H9 (cell line): ENCODE data around the gene CFAP97D2. TPM values are rescaled to one million over a fixed set of nuclear protein-coding genes. Genes with fewer than 3 reads are reported as not detected.
"Not testable (repeated sequence)": the region's sequence is repeated elsewhere in the genome, so short reads cannot be mapped to it uniquely, and the experiment has no call there.

Experiments
- DNase-seq: peaks from one replicate; pipeline ENCODE4 v3.0.0-alpha.2; 2017
- H2AFZ ChIP-seq: one replicate; pipeline ENCODE4 v1.6.1; 2013; ENCODE audit warnings: mild to moderate bottlenecking, low read length, control low read depth, moderate library complexity
- H2AK5ac ChIP-seq: 2 replicates; pipeline ENCODE4 v1.6.1; 2013; ENCODE audit warnings: low read length, control low read depth, mixed read lengths; ENCODE audit not compliant: insufficient read length
- H2BK120ac ChIP-seq: one replicate; pipeline ENCODE4 v1.6.1; 2013; ENCODE audit warnings: low read depth, mild to moderate bottlenecking, low read length, control low read depth, inconsistent platforms; ENCODE audit not compliant: poor library complexity, severe bottlenecking
- H2BK12ac ChIP-seq: 2 replicates; pipeline ENCODE4 v1.6.1; 2013; ENCODE audit warnings: low read length, control low read depth, mixed read lengths, low read depth; ENCODE audit not compliant: insufficient read length
- H2BK15ac ChIP-seq: 2 replicates; pipeline ENCODE4 v1.6.1; 2013; ENCODE audit warnings: low read depth, low read length, control low read depth
- H2BK20ac ChIP-seq: one replicate; pipeline ENCODE4 v1.6.1; 2013; ENCODE audit warnings: low read depth, mild to moderate bottlenecking, low read length, control low read depth, inconsistent platforms; ENCODE audit not compliant: poor library complexity, severe bottlenecking
- H2BK5ac ChIP-seq: 2 replicates; pipeline ENCODE4 v1.6.1; 2013; ENCODE audit warnings: low read length, control low read depth, mixed read lengths; ENCODE audit not compliant: insufficient read length
- H3K14ac ChIP-seq: 2 replicates; pipeline ENCODE4 v1.6.1; 2013; ENCODE audit warnings: low read length, control low read depth; ENCODE audit not compliant: insufficient read depth
- H3K18ac ChIP-seq: 2 replicates; pipeline ENCODE4 v1.6.1; 2013; ENCODE audit warnings: low read depth, mild to moderate bottlenecking, mixed read lengths, low read length, control low read depth; ENCODE audit not compliant: insufficient read length
- H3K23ac ChIP-seq: 2 replicates; pipeline ENCODE4 v1.6.1; 2013; ENCODE audit warnings: low read length, control low read depth, mixed read lengths, low read depth; ENCODE audit not compliant: insufficient read length
- H3K23me2 ChIP-seq: 2 replicates; pipeline ENCODE4 v1.6.1; 2013; ENCODE audit warnings: low read depth, mild to moderate bottlenecking, mixed read lengths, low read length, control low read depth; ENCODE audit not compliant: insufficient read length, poor library complexity, severe bottlenecking
- H3K27ac ChIP-seq: 2 replicates; pipeline ENCODE4 v1.5.1; 2013; ENCODE audit warnings: low read length, control low read depth, mixed read lengths, low read depth; ENCODE audit not compliant: insufficient read length
- H3K27me3 ChIP-seq: 2 replicates; pipeline ENCODE4 v1.6.1; 2013; ENCODE audit warnings: low read length, control low read depth, inconsistent platforms; ENCODE audit not compliant: insufficient read depth
- H3K4ac ChIP-seq: 2 replicates; pipeline ENCODE4 v1.6.1; 2013; ENCODE audit warnings: low read depth, mild to moderate bottlenecking, control low read depth, inconsistent platforms, low read length, moderate library complexity
- H3K4me1 ChIP-seq: 2 replicates; pipeline ENCODE4 v1.6.1; 2013; ENCODE audit warnings: low read length, control low read depth, inconsistent platforms; ENCODE audit not compliant: insufficient read depth
- H3K4me2 ChIP-seq: 2 replicates; pipeline ENCODE4 v1.6.1; 2013; ENCODE audit warnings: low read length, control low read depth, mixed read lengths; ENCODE audit not compliant: insufficient read length, insufficient read depth
- H3K56ac ChIP-seq: 2 replicates; pipeline ENCODE4 v1.6.1; 2013; ENCODE audit warnings: low read depth, mild to moderate bottlenecking, mixed read lengths, low read length, control low read depth; ENCODE audit not compliant: insufficient read length
- H3K79me1 ChIP-seq: 2 replicates; pipeline ENCODE4 v1.6.1; 2013; ENCODE audit warnings: low read depth, mild to moderate bottlenecking, moderate library complexity, low read length, control low read depth, inconsistent platforms; ENCODE audit not compliant: insufficient read depth, poor library complexity, severe bottlenecking
- H3K79me2 ChIP-seq: 2 replicates; pipeline ENCODE4 v1.6.1; 2013; ENCODE audit warnings: low read length, control low read depth, inconsistent platforms; ENCODE audit not compliant: insufficient read depth
- H3K9ac ChIP-seq: 2 replicates; pipeline ENCODE4 v1.6.1; 2013; ENCODE audit warnings: low read length, control low read depth, mixed read lengths; ENCODE audit not compliant: insufficient read length; ENCODE audit errors: extremely low read depth
- H3K9me3 ChIP-seq: one replicate; pipeline ENCODE4 v1.6.1; 2013; ENCODE audit warnings: low read depth, low read length, inconsistent platforms; ENCODE audit not compliant: control insufficient read depth
- H3T11ph ChIP-seq: one replicate; pipeline ENCODE4 v1.6.1; 2013; ENCODE audit warnings: mild to moderate bottlenecking, low read length, control low read depth, inconsistent platforms
- H4K20me1 ChIP-seq: one replicate; pipeline ENCODE4 v1.6.1; 2013; ENCODE audit not compliant: control insufficient read depth, insufficient read length, insufficient read depth
- H4K5ac ChIP-seq: 2 replicates; pipeline ENCODE4 v1.6.1; 2013; ENCODE audit warnings: low read depth, mild to moderate bottlenecking, mixed read lengths, low read length, control low read depth; ENCODE audit not compliant: insufficient read length
- H4K8ac ChIP-seq: replicated peaks from 2 replicates; pipeline ENCODE4 v1.6.1; 2013; ENCODE audit warnings: low read length, control low read depth, mixed read lengths, low read depth; ENCODE audit not compliant: insufficient read length
- H4K91ac ChIP-seq: 2 replicates; pipeline ENCODE4 v1.6.1; 2013; ENCODE audit warnings: low read depth, mild to moderate bottlenecking, moderate library complexity, mixed read lengths, low read length, control low read depth; ENCODE audit not compliant: insufficient read length
- H3K27ac Mint-ChIP-seq, 3 experiments: 2 replicates in 2 of 3; 3 replicates in 1 of 3; pipeline ENCODE4 v1.8.0; 2020 to 2021; ENCODE audit warnings: mixed read lengths in 3 of 3, mild to moderate bottlenecking in 1 of 3, moderate library complexity in 1 of 3
- H3K27me3 Mint-ChIP-seq: 2 replicates; pipeline ENCODE4 v1.8.0; 2021; ENCODE audit warnings: low read depth, mild to moderate bottlenecking, moderate library complexity, mixed read lengths
- H3K36me3 Mint-ChIP-seq, 3 experiments: 2 replicates in 2 of 3; 3 replicates in 1 of 3; pipeline ENCODE4 v1.8.0; 2020 to 2021; ENCODE audit warnings: low read depth in 3 of 3, mixed read lengths in 3 of 3; ENCODE audit not compliant: insufficient read depth in 1 of 3
- H3K4me1 Mint-ChIP-seq, 2 experiments: 2 replicates each; pipeline ENCODE4 v1.8.0; 2020; ENCODE audit warnings: mixed read lengths in 2 of 2
- H3K4me3 Mint-ChIP-seq, 2 experiments: 2 replicates in 1 of 2; 3 replicates in 1 of 2; pipeline ENCODE4 v1.8.0; 2020 to 2021; ENCODE audit warnings: mild to moderate bottlenecking in 2 of 2, mixed read lengths in 2 of 2, moderate library complexity in 1 of 2
- H3K9me3 Mint-ChIP-seq, 2 experiments: 2 replicates in 1 of 2; 3 replicates in 1 of 2; pipeline ENCODE4 v1.8.0; 2020; ENCODE audit warnings: mild to moderate bottlenecking in 2 of 2, mixed read lengths in 2 of 2, moderate library complexity in 1 of 2
- CTCF ChIP-seq: fragments of 200-600 bp; sonication (generic); conservative IDR thresholded peaks from 3 replicates; pipeline ENCODE4 v1.8.0; 2021; ENCODE audit warnings: antibody characterized with exemption, mild to moderate bottlenecking
- WGBS: extraction: QIAGEN DNeasy Blood & Tissue Kit; methylation state at CpG from one replicate; pipeline ENCODE4 v1.1.7; 2013; ENCODE audit warnings: missing lambda C conversion rate, low lambda C conversion rate, mixed read lengths; ENCODE audit not compliant: insufficient read length; ENCODE audit errors: extremely low coverage; 5-methylcytosine and 5-hydroxymethylcytosine counted together
- total RNA-seq: library from RNA; stranded (reverse); gene quantifications from 2 replicates; pipeline ENCODE4 v1.2.1, GENCODE V29; 2021

The CFAP97D2 gene
- total RNA-seq, 1 experiment from 2014 or later, result not detected

- Histone ChIP-seq H3K9me3 (no peaks in the 10 kb centered on the region), H3K4me2 (no peak overlapping the region), H2AK5ac (no peak overlapping the region), H4K91ac (no peak overlapping the region), H3K79me2 (no peaks in the 10 kb centered on the region), H3K79me1 (no peaks in the 10 kb centered on the region), H3K23ac (no peak overlapping the region), H2BK120ac (no peak overlapping the region), H3K18ac (no peak overlapping the region), H3K9ac (no peak overlapping the region), H3K4me1 (no peaks in the 10 kb centered on the region), H3K4ac (no peak overlapping the region), H3K27ac (no peak overlapping the region), H2BK15ac (no peak overlapping the region), H3K14ac (no peak overlapping the region; the same call in 1 of the 2 replicates), H2BK5ac (no peak overlapping the region), H4K8ac (no peak overlapping the region), H2BK12ac (no peak overlapping the region), H4K5ac (no peak overlapping the region), H4K20me1 (no peaks in the 10 kb centered on the region), H2BK20ac (no peak overlapping the region), H3K23me2 (no peaks in the 10 kb centered on the region), H2AFZ (no peak overlapping the region), H3T11ph (no peak overlapping the region), H3K56ac (no peak overlapping the region), H3K27me3 (no peaks in the 10 kb centered on the region)
- TF ChIP-seq CTCF, result no peak
- H3K27me3 Mint-ChIP-seq, result peaks cover 33% of the 10 kb centered on the region
- no peak for DNase-seq
- no peaks in the 10 kb centered on the region for H3K9me3 Mint-ChIP-seq
- H3K4me3 Mint-ChIP-seq, result no peak overlapping the region
- peaks cover 5 to 13% of the 10 kb centered on the region in 2 experiments; a peak in 3 of 4 replicates for H3K4me1 Mint-ChIP-seq
- peaks cover 0 to 4% (median 0%) of the 10 kb centered on the region in 3 experiments; a peak in 1 of 7 replicates for H3K36me3 Mint-ChIP-seq
- no CpG with 5 or more reads among the region's 11 CpGs for WGBS
- no peak overlapping the region for H3K27ac Mint-ChIP-seq
These were observed 21.1 kb upstream of the CFAP97D2 start for GRCh38 chr13:114157869-114158495.

GRCh38 chr13:114158869-114159666 lies 20.0 kb upstream of the CFAP97D2 start:
- not testable (repeated sequence) for H3K27ac ChIP-seq, H2BK5ac ChIP-seq, H3K79me1 ChIP-seq, H3K23me2 ChIP-seq, H3K9ac ChIP-seq, H2BK120ac ChIP-seq, H3K18ac ChIP-seq, H3T11ph ChIP-seq, H3K4ac ChIP-seq, H3K23ac ChIP-seq, H4K5ac ChIP-seq, H2BK20ac ChIP-seq, H3K9me3 Mint-ChIP-seq, H2AFZ ChIP-seq, H2BK15ac ChIP-seq, H3K27ac Mint-ChIP-seq, DNase-seq, H3K14ac ChIP-seq, H3K4me2 ChIP-seq, H3K79me2 ChIP-seq, H2AK5ac ChIP-seq, H4K91ac ChIP-seq, H3K9me3 ChIP-seq, H4K8ac ChIP-seq, H2BK12ac ChIP-seq, H3K4me1 ChIP-seq, H3K36me3 Mint-ChIP-seq, H3K4me3 Mint-ChIP-seq, H3K56ac ChIP-seq, H4K20me1 ChIP-seq, H3K27me3 ChIP-seq
- H3K27me3 Mint-ChIP-seq, result peaks cover 34% of the 10 kb centered on the region
- WGBS, result no CpG with 5 or more reads among the region's 13 CpGs
- peaks cover 5 to 13% of the 10 kb centered on the region in 2 experiments; a peak in 3 of 4 replicates for H3K4me1 Mint-ChIP-seq
